K562 (cell line): Measurements from ENCODE around the gene C16orf96. TPM values are rescaled to one million over a fixed set of nuclear protein-coding genes. Genes with fewer than 3 reads are reported as not detected.

Source experiments
- CBX1 ChIP-seq: sonication (generic); IDR thresholded peaks from 2 replicates; pipeline ENCODE4 v1.6.1; 2016; ENCODE audit warnings: antibody characterized with exemption, low read depth, mild to moderate bottlenecking
- CREB1 ChIP-seq, 2 experiments: sonication (generic) in 1 of 2; formaldehyde crosslinking in 1 of 2; IDR thresholded peaks; 2 replicates each; pipeline versions ENCODE4 v1.6.1 to v1.8.0; 2012 to 2022; ENCODE audit warnings: inconsistent platforms in 1 of 2, mild to moderate bottlenecking in 1 of 2, missing genetic modification reagents in 1 of 2, moderate library complexity in 1 of 2
- E2F3 ChIP-seq: fragments of 250-450 bp; sonication (Bioruptor Pico); IDR thresholded peaks from 2 replicates; pipeline ENCODE4 v1.4.0; 2020; ENCODE audit warnings: mild to moderate bottlenecking
- ESRRA ChIP-seq: fragments of 450-650 bp; IDR thresholded peaks from 2 replicates; pipeline ENCODE4 v1.6.1; 2014; ENCODE audit warnings: low read depth, mild to moderate bottlenecking, moderate library complexity, borderline replicate concordance
- ESRRB ChIP-seq: fragments of 250-450 bp; sonication (Bioruptor Pico); IDR thresholded peaks from 2 replicates; pipeline ENCODE4 v1.5.0; 2020; ENCODE audit warnings: mild to moderate bottlenecking, moderate library complexity, borderline replicate concordance
- FUS ChIP-seq: fragments of 200-400 bp; formaldehyde crosslinking; optimal IDR thresholded peaks from 2 replicates; pipeline ENCODE3; 2017; ENCODE audit warnings: low read depth, low read length
- HDAC3 ChIP-seq: fragments of 450-650 bp; IDR thresholded peaks from 2 replicates; pipeline ENCODE4 v1.6.1; 2018; ENCODE audit warnings: borderline replicate concordance, mild to moderate bottlenecking, moderate library complexity; ENCODE audit not compliant: partially characterized antibody
- HLTF ChIP-seq: fragments of 450-650 bp; IDR thresholded peaks from 2 replicates; pipeline ENCODE4 v1.6.1; 2016
- KHSRP ChIP-seq: fragments of 450-650 bp; IDR thresholded peaks from 2 replicates; pipeline ENCODE4 v1.6.1; 2017
- KLF13 ChIP-seq: fragments of 450-650 bp; IDR thresholded peaks from 2 replicates; pipeline ENCODE4 v1.6.1; 2016; ENCODE audit warnings: missing genetic modification characterization, low read depth, mild to moderate bottlenecking, missing compliant biosample characterization, moderate library complexity, borderline replicate concordance
- LCOR ChIP-seq: sonication (generic); formaldehyde crosslinking; IDR thresholded peaks from 2 replicates; pipeline ENCODE4 v1.8.0; 2022; ENCODE audit warnings: mild to moderate bottlenecking, missing genetic modification reagents
- MAFF ChIP-seq: IDR thresholded peaks from 2 replicates; pipeline ENCODE4 v1.6.1; 2012; ENCODE audit warnings: low read length, improper control_type of control experiment
- POLR3G ChIP-seq: IDR thresholded peaks from 2 replicates; pipeline ENCODE4 v1.6.1; 2011; ENCODE audit not compliant: insufficient read length, insufficient replicate concordance; ENCODE audit errors: extremely low read depth
- SAP30 ChIP-seq: fragments of 200-600 bp; sonication (generic); IDR thresholded peaks from 2 replicates; pipeline ENCODE4 v1.6.1; 2012; ENCODE audit warnings: borderline replicate concordance, low read depth, mild to moderate bottlenecking, moderate library complexity, low read length, control low read depth, inconsistent platforms; ENCODE audit not compliant: insufficient read depth, poor library complexity, severe bottlenecking
- SOX6 ChIP-seq: fragments of 450-650 bp; IDR thresholded peaks from 2 replicates; pipeline ENCODE4 v1.6.1; 2014; ENCODE audit warnings: mild to moderate bottlenecking
- ZNF175 ChIP-seq: fragments of 200-800 bp; sonication (Bioruptor generic); IDR thresholded peaks from 2 replicates; pipeline ENCODE4 v1.6.1; 2016; ENCODE audit warnings: low read depth, mild to moderate bottlenecking, missing genetic modification characterization, missing compliant biosample characterization
- ZNF24 ChIP-seq: fragments of 450-650 bp; IDR thresholded peaks from 2 replicates; pipeline ENCODE4 v1.6.1; 2016
- ZNF324 ChIP-seq: fragments of 250-450 bp; sonication (Bioruptor Pico); IDR thresholded peaks from 2 replicates; pipeline ENCODE4 v1.4.0; 2020; ENCODE audit warnings: mild to moderate bottlenecking
- ZNF347 ChIP-seq: fragments of 450-650 bp; formaldehyde crosslinking; IDR thresholded peaks from 2 replicates; pipeline ENCODE4 v1.4.0; 2020; ENCODE audit warnings: low read depth, mild to moderate bottlenecking, moderate library complexity
- polyA plus RNA-seq, 8 experiments: library from polyadenylated mRNA; depleted of rRNA in 4 of 8; stranded (reverse) in 5 of 8; unstranded in 3 of 8; fragments of >200 nt; fragmentation: Nextera tagmentation in 2 of 8; fragmentation: Illumina TruSeq in 1 of 8; extraction: Ambion mirVana in 2 of 8; extraction: Trizol in 1 of 8; gene quantifications; 2 replicates each; pipeline versions ENCODE4 v1.2.1 to v1.2.3, GENCODE V29; 2011 to 2014; ENCODE audit warnings: inconsistent platforms in 1 of 8, missing spikeins in 1 of 8
- total RNA-seq, 7 experiments: library from RNA; depleted of rRNA in 6 of 7; stranded (reverse); fragments of >200 nt in 6 of 7; fragmentation: Illumina TruSeq in 2 of 7; extraction: Trizol in 2 of 7; gene quantifications; 2 replicates each; pipeline versions ENCODE4 v1.2.1 to v1.2.3, GENCODE V29; 2011 to 2021; ENCODE audit warnings: low replicate concordance in 1 of 7
- TF ChIP-seq, protein P1 (sequence below): fragments of 200-800 bp; sonication (Bioruptor generic); IDR thresholded peaks from 2 replicates; pipeline ENCODE4 v1.6.1; 2017; ENCODE audit warnings: missing genetic modification characterization, missing compliant biosample characterization
- TF ChIP-seq, protein P2 (sequence below), 2 experiments: fragments of 450-650 bp; IDR thresholded peaks; 2 replicates each; pipeline ENCODE4 v1.6.1; 2016
- TF ChIP-seq, protein P3 (sequence below): fragments of 450-650 bp; formaldehyde crosslinking; IDR thresholded peaks from 2 replicates; pipeline ENCODE4 v1.4.0; 2022; ENCODE audit warnings: missing genetic modification characterization
- TF ChIP-seq, protein P4 (sequence below): fragments of 250-450 bp; sonication (Bioruptor Pico); IDR thresholded peaks from 2 replicates; pipeline ENCODE4 v1.5.0; 2021

C16orf96 gene
- total and polyA plus RNA-seq, 9 of the 15 experiments (the other 6 are each of a cell fraction or from before 2014, with no cell fraction given) = not detected

DNA sequence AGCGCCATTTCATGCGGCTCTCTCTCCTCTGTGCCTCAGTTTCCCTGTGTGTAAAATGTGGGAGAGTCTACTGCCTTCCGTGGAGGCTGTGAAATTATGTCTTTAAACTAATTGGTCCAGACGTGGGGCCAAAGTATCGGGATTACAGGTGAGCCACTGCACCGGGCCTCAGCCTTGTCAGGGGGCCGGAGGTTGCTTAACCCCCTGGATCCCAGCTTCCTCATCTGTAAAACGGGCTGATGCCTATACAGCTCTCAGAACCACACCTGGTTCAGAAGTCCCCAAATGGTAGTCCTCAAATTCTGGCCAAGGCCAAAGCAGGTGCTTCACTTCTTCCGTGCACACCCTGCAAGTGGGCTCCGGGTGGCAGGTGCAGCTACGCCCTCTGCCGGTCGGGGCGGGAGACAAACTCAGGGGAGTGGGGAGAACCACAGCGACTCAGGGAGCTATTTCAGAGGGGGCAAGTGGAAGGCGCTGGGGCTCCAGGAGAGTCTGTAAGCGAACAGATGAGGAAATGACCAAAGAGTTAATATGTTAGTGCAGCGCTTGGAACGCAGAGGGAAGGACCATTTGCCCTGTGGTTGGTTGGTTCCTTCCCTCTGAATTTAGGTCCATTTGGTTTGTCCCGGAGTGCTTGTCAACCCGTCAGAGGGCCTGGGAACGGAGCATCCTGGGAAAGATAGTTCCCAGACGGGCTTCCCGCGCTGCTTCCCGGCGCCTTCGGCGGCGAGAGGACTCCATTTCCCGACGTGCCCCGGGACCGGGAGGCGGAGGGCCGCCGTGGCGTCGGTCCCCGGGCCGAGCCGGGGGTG is 68.1 kb downstream of the C16orf96 start, which contains the start of gene MGRN1 (continued):
- peak; percentile 59; the same call in 1 of the 2 replicates for TF ChIP-seq CREB1 (IDR thresholded peaks at IDR 0.05)
- peak; percentile 62 for TF ChIP-seq CREB1 (CRISPR knock-in tag; IDR thresholded peaks at IDR 0.05)
- 0 out of 2 replicates have a peak, but pooled peaks have one; percentile 45 for TF ChIP-seq HLTF
- TF ChIP-seq, protein P1, sequence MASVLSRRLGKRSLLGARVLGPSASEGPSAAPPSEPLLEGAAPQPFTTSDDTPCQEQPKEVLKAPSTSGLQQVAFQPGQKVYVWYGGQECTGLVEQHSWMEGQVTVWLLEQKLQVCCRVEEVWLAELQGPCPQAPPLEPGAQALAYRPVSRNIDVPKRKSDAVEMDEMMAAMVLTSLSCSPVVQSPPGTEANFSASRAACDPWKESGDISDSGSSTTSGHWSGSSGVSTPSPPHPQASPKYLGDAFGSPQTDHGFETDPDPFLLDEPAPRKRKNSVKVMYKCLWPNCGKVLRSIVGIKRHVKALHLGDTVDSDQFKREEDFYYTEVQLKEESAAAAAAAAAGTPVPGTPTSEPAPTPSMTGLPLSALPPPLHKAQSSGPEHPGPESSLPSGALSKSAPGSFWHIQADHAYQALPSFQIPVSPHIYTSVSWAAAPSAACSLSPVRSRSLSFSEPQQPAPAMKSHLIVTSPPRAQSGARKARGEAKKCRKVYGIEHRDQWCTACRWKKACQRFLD (CRISPR knock-in tag) = 0 out of 2 replicates have a peak, but pooled peaks have one; percentile 41
- TF ChIP-seq MAFF = peak; percentile 67
- TF ChIP-seq, protein P2, sequence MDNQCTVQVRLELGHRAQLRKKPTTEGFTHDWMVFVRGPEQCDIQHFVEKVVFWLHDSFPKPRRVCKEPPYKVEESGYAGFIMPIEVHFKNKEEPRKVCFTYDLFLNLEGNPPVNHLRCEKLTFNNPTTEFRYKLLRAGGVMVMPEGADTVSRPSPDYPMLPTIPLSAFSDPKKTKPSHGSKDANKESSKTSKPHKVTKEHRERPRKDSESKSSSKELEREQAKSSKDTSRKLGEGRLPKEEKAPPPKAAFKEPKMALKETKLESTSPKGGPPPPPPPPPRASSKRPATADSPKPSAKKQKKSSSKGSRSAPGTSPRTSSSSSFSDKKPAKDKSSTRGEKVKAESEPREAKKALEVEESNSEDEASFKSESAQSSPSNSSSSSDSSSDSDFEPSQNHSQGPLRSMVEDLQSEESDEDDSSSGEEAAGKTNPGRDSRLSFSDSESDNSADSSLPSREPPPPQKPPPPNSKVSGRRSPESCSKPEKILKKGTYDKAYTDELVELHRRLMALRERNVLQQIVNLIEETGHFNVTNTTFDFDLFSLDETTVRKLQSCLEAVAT (IDR thresholded peaks at IDR 0.05) = no peak
- no peak for TF ChIP-seq SOX6
- no peak for TF ChIP-seq KLF13
- TF ChIP-seq ESRRA = peak; percentile 51
- TF ChIP-seq FUS = no peak
- TF ChIP-seq, protein P3, sequence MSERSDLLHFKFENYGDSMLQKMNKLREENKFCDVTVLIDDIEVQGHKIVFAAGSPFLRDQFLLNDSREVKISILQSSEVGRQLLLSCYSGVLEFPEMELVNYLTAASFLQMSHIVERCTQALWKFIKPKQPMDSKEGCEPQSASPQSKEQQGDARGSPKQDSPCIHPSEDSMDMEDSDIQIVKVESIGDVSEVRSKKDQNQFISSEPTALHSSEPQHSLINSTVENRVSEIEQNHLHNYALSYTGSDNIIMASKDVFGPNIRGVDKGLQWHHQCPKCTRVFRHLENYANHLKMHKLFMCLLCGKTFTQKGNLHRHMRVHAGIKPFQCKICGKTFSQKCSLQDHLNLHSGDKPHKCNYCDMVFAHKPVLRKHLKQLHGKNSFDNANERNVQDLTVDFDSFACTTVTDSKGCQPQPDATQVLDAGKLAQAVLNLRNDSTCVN = no peak
- no peak for TF ChIP-seq ZNF175
- no peak for TF ChIP-seq ZNF347 (CRISPR knock-in tag)
- TF ChIP-seq E2F3 (CRISPR knock-in tag) = no peak
- no peak for TF ChIP-seq ZNF324 (CRISPR knock-in tag)
- TF ChIP-seq, protein P4, sequence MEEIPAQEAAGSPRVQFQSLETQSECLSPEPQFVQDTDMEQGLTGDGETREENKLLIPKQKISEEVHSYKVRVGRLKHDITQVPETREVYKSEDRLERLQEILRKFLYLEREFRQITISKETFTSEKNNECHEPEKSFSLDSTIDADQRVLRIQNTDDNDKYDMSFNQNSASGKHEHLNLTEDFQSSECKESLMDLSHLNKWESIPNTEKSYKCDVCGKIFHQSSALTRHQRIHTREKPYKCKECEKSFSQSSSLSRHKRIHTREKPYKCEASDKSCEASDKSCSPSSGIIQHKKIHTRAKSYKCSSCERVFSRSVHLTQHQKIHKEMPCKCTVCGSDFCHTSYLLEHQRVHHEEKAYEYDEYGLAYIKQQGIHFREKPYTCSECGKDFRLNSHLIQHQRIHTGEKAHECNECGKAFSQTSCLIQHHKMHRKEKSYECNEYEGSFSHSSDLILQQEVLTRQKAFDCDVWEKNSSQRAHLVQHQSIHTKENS (CRISPR knock-in tag) = no peak
- TF ChIP-seq HDAC3 = no peak
- TF ChIP-seq ESRRB = no peak
- no peak for TF ChIP-seq POLR3G
- TF ChIP-seq ZNF24 = peak; percentile 87
- no peak for TF ChIP-seq SAP30
- no peak for TF ChIP-seq KHSRP
- 0 out of 2 replicates have a peak, but pooled peaks have one; percentile 20 for TF ChIP-seq LCOR (CRISPR knock-in tag)
- no peak for TF ChIP-seq CBX1
